Uterus (tissue), 4 donors: Measurements from ENCODE around the gene CEP112. TPM values are rescaled to one million over a fixed set of nuclear protein-coding genes. Genes with fewer than 3 reads are reported as not detected.

Experiments used
- DNase-seq, 2 donors: peaks; one replicate each; pipeline ENCODE4 v3.0.0-alpha.2; 2019 to 2020
- H3K27ac ChIP-seq, 2 donors: fragments of 200-600 bp; sonication (generic); 1 replicate in 1 of 2; 2 replicates in 1 of 2; pipeline ENCODE4 v1.5.1; 2016 to 2018
- H3K27me3 ChIP-seq, 2 donors: fragments of 200-600 bp; sonication (generic); one replicate each; pipeline ENCODE4 v1.5.1; 2018 to 2019; ENCODE audit warnings: control low read depth in 1 of 2
- H3K36me3 ChIP-seq, 2 donors: fragments of 200-600 bp; sonication (generic); one replicate each; pipeline ENCODE4 v1.5.1; 2019; ENCODE audit warnings: control low read depth in 1 of 2
- H3K4me1 ChIP-seq, 2 donors: fragments of 200-600 bp; sonication (generic); one replicate each; pipeline ENCODE4 v1.5.1; 2018 to 2019; ENCODE audit warnings: control low read depth in 1 of 2
- H3K4me3 ChIP-seq, 2 donors: fragments of 200-600 bp; sonication (generic); 1 replicate in 1 of 2; 2 replicates in 1 of 2; pipeline ENCODE4 v1.5.1; 2018 to 2019; ENCODE audit warnings: mild to moderate bottlenecking in 1 of 2
- H3K9me3 ChIP-seq, 2 donors: fragments of 200-600 bp; sonication (generic); one replicate each; pipeline ENCODE4 v1.5.1; 2019; ENCODE audit warnings: control low read depth in 1 of 2
- POLR2A ChIP-seq, 2 donors: fragments of 450-650 bp; IDR thresholded peaks; one replicate each; pipeline ENCODE4 v1.6.1; 2016; ENCODE audit warnings: antibody characterized with exemption in 2 of 2, mild to moderate bottlenecking in 1 of 2, moderate library complexity in 1 of 2
- intact Hi-C: fragments of 100-400 bp; cut with DNase I; formaldehyde crosslinking; loops from one replicate; pipeline ENCODE4 v1.15.1; 2023; ENCODE audit warnings: low total_unique reads
- total RNA-seq, 4 donors: library from RNA; depleted of rRNA in 3 of 4; stranded (reverse); fragments of >200 nt in 3 of 4; gene quantifications; one replicate each; pipeline versions ENCODE4 v1.1.0 to v1.2.4, GENCODE V29; 2014 to 2023
- TF ChIP-seq, protein P1 (sequence below), 4 experiments: fragments of 200-600 bp in 2 of 4; fragments of 450-650 bp in 2 of 4; sonication (generic) in 2 of 4; IDR thresholded peaks; one replicate each; pipeline ENCODE4 v1.5.1; 2016 to 2019; ENCODE audit warnings: antibody characterized with exemption in 4 of 4, mild to moderate bottlenecking in 2 of 4, moderate library complexity in 1 of 4
- donor health status: DM: yes; HTN: yes; CAD: no.

Gene CEP112
- total RNA-seq, 4 donors from 2014 or later, result 36.6 to 96.5 (median 52.4) TPM

DNA sequence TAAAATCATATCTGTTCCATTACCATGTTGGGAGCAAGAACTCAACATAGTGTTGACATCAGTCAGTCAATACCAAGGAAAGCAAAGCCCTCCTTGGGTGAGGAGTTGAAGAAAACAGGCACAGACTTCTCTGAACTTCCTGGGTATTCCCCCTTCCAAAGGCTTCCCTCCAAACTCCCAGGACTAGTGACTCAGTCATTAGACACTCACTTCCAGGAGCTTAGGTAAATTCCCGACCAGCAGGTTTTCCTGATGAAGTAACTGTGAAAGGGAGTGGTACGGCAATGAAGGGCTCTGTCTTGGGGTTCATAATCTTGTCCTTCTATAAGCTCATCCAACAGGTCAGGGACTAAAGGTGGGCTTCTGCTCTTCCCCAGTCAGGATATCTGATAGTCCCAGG, 336.7 kb downstream of the CEP112 start:
- H3K27ac ChIP-seq, result no peak overlapping the region
- DNase-seq, result no peak
- no peak overlapping the region for H3K4me3 ChIP-seq
- TF ChIP-seq, protein P1, sequence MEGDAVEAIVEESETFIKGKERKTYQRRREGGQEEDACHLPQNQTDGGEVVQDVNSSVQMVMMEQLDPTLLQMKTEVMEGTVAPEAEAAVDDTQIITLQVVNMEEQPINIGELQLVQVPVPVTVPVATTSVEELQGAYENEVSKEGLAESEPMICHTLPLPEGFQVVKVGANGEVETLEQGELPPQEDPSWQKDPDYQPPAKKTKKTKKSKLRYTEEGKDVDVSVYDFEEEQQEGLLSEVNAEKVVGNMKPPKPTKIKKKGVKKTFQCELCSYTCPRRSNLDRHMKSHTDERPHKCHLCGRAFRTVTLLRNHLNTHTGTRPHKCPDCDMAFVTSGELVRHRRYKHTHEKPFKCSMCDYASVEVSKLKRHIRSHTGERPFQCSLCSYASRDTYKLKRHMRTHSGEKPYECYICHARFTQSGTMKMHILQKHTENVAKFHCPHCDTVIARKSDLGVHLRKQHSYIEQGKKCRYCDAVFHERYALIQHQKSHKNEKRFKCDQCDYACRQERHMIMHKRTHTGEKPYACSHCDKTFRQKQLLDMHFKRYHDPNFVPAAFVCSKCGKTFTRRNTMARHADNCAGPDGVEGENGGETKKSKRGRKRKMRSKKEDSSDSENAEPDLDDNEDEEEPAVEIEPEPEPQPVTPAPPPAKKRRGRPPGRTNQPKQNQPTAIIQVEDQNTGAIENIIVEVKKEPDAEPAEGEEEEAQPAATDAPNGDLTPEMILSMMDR (IDR thresholded peaks at IDR 0.05), result no peak
- no peak for TF ChIP-seq POLR2A (IDR thresholded peaks at IDR 0.05)
- no peaks in the 10 kb centered on the region for H3K4me1 ChIP-seq
- intact Hi-C loops, result no loop called here
- H3K27me3 ChIP-seq, result no peaks in the 10 kb centered on the region
- no peaks in the 10 kb centered on the region for H3K36me3 ChIP-seq
- no peaks in the 10 kb centered on the region for H3K9me3 ChIP-seq

DNA sequence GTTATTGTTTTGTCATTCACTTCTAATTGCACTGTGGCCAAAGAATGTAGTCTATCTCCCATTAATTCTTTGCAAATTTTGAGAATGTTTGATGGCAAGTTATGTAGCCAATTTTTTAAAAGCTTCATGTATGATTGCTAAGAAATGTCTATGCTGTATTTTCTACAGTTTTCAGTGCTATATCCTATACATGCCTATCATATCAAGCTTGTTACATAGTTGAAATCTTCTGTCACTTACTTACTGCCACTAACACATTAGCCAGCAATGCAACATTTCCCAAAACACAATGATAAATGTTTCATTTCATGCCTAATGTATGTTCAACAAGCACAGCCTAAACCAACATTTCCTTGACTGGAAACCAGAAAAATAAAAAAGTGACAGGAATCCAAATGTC, 338.1 kb downstream of the CEP112 start:
- DNase-seq, result no peak
- H3K4me3 ChIP-seq, result no peak overlapping the region
- H3K36me3 ChIP-seq, result no peaks in the 10 kb centered on the region
- TF ChIP-seq, protein P1 (IDR thresholded peaks at IDR 0.05), result no peak
- no peak for TF ChIP-seq POLR2A (IDR thresholded peaks at IDR 0.05)
- no peak overlapping the region for H3K27ac ChIP-seq
- no peaks in the 10 kb centered on the region for H3K27me3 ChIP-seq
- H3K9me3 ChIP-seq, result no peaks in the 10 kb centered on the region
- intact Hi-C loops, result no loop called here
- H3K4me1 ChIP-seq, result no peaks in the 10 kb centered on the region

DNA sequence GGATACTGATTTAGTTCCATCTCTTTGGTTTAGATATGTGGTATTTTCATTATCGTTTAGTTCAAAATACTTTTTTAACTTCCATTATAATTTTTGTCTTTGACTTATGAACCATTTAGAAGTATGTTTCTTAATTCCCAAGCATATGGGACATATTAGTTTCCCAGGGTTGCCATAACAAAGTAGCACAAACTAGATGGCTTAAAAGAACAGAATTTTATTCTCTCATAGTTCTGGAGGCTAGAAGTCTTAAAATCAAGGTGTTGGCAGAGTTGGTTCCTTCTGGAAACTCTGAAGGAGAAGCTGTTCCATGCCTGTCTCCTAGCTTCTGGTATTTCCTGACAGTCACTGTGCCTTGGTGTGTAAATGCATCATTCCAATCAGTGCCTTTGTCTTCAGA, 339.0 kb downstream of the CEP112 start:
- intact Hi-C loops, result no loop called here
- H3K4me3 ChIP-seq, result no peak overlapping the region

DNA sequence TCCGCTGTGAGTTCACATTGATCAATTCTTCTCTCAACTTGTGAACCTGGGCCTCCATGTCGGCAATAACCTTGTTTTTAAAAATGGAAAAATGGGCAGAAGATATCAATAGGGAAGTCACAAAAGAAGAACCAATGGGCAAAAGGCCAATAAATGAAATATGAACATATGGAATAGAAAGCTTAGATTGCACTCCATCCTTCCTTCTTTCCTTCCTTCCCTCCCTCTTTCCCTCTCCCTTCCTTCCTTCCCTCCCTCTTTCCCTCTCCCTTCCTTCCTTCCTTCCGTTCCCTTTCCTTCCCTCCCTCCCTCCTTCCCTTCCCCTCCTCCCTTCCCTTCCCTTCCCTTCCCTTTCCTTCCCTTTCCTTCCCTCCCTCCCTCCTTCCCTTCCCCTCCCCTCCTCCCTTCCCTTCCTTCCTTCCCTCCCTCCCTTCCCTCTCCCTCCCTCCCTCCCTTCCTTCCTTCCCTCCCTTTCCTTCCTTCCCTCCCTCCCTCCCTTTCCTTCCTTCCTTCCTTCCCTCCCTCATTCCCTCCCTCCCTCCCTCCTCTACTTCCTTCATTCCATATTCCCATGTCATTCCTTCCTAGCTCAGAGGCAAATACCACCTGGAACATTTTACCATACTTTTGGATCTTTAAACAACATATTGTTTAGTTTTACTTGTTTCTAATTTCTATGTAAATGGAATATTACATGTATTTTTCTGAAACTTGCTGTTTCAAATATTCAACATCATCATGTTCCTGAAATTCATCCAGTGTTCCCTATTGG, 339.8 kb downstream of the CEP112 start:
- no peak for TF ChIP-seq POLR2A (IDR thresholded peaks at IDR 0.05)
- TF ChIP-seq, protein P1 (IDR thresholded peaks at IDR 0.05), result no peak
- no peaks in the 10 kb centered on the region for H3K4me1 ChIP-seq
- no peaks in the 10 kb centered on the region for H3K36me3 ChIP-seq
- intact Hi-C loops, result no loop called here
- DNase-seq, result no peak
- H3K9me3 ChIP-seq, result no peaks in the 10 kb centered on the region
- H3K27ac ChIP-seq, result no peak overlapping the region
- no peak overlapping the region for H3K4me3 ChIP-seq
- H3K27me3 ChIP-seq, result no peaks in the 10 kb centered on the region

More for the DNA sequence above, 339.0 kb downstream of the CEP112 start:
- Histone ChIP-seq H3K27me3 (no peaks in the 10 kb centered on the region), H3K36me3 (no peaks in the 10 kb centered on the region), H3K4me1 (no peaks in the 10 kb centered on the region), H3K9me3 (no peaks in the 10 kb centered on the region), H3K27ac (no peak overlapping the region)
- TF ChIP-seq, protein P1 (IDR thresholded peaks at IDR 0.05), result no peak
- no peak for TF ChIP-seq POLR2A (IDR thresholded peaks at IDR 0.05)
- no peak for DNase-seq

DNA sequence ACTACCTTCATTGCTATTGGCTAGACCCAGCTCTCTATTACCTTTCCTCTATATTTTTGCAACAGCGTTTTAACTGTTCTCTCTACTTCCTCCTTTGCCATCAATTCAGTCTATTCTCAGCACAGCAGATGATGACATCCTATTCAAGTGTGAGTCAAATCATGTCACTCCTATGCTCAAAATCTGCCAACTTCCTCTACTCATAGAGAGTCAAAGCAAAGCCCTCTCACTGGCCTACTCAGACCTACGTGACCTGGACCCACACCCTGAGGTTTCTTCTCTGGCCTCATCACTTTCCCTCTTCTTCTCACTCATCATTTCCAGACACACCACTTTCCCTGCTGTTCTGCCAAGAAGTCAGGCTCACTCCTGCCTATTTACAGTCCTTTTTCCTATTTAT, 341.4 kb downstream of the CEP112 start:
- no peaks in the 10 kb centered on the region for H3K27me3 ChIP-seq
- intact Hi-C loops, result no loop called here
- no peak overlapping the region for H3K27ac ChIP-seq
- no peak for DNase-seq
- TF ChIP-seq, protein P1 (IDR thresholded peaks at IDR 0.05), result no peak
- no peak for TF ChIP-seq POLR2A (IDR thresholded peaks at IDR 0.05)
- no peak overlapping the region for H3K4me3 ChIP-seq
- no peaks in the 10 kb centered on the region for H3K4me1 ChIP-seq
- H3K9me3 ChIP-seq, result no peaks in the 10 kb centered on the region
- no peaks in the 10 kb centered on the region for H3K36me3 ChIP-seq
